Measurements from ENCODE around the gene NBEA. TPM values are rescaled to one million over a fixed set of nuclear protein-coding genes. Genes with fewer than 3 reads are reported as not detected.

NBEA gene
- total RNA-seq, 3 donors from 2014 or later: 3.5 to 27.2 (median 5.2) TPM

- Histone ChIP-seq H3K4me1 (ENCODE audit: low read depth) (no peaks in the 10 kb centered on the region), H3K9me3 (no peaks in the 10 kb centered on the region), H3K36me3 (ENCODE audit: low read depth) (no peaks in the 10 kb centered on the region), H3K4me3 (no peak overlapping the region)
- no peak for ATAC-seq
- DNase-seq: no peak
- intact Hi-C loops (cut with DNase I, micrococcal nuclease): no loop called here
- TF ChIP-seq CTCF (IDR thresholded peaks at IDR 0.05): no peak
Observed at GRCh38 chr13:35518337-35518946, 576.4 kb downstream of the NBEA start.

GRCh38 chr13:35524171-35524570 is 582.1 kb downstream of the NBEA start:
- H3K9me3 ChIP-seq: no peaks in the 10 kb centered on the region
- H3K4me3 ChIP-seq: no peak overlapping the region
- no peaks in the 10 kb centered on the region for H3K4me1 ChIP-seq (ENCODE audit: low read depth)
- no peak for ATAC-seq
- no peak for DNase-seq
- TF ChIP-seq CTCF (IDR thresholded peaks at IDR 0.05): no peak
- H3K36me3 ChIP-seq (ENCODE audit: low read depth): no peaks in the 10 kb centered on the region
- intact Hi-C loops (cut with DNase I, micrococcal nuclease): no loop called here

- DNase-seq (no peak), ATAC-seq (no peak)
- no peaks in the 10 kb centered on the region for H3K4me1 ChIP-seq (ENCODE audit: low read depth)
- no peak overlapping the region for H3K4me3 ChIP-seq
- TF ChIP-seq CTCF (IDR thresholded peaks at IDR 0.05): no peak
- intact Hi-C loops (cut with DNase I, micrococcal nuclease): no loop called here
- no peaks in the 10 kb centered on the region for H3K36me3 ChIP-seq (ENCODE audit: low read depth)
- no peaks in the 10 kb centered on the region for H3K9me3 ChIP-seq
Observed at GRCh38 chr13:35526577-35526976, 584.5 kb downstream of the NBEA start.

- no peaks in the 10 kb centered on the region for H3K9me3 ChIP-seq
- no peak for TF ChIP-seq CTCF (IDR thresholded peaks at IDR 0.05)
- H3K36me3 ChIP-seq (ENCODE audit: low read depth): no peaks in the 10 kb centered on the region
- DNase-seq: no peak
- ATAC-seq: no peak
- H3K4me1 ChIP-seq (ENCODE audit: low read depth): no peaks in the 10 kb centered on the region
- no peak overlapping the region for H3K4me3 ChIP-seq
- intact Hi-C loops (cut with DNase I, micrococcal nuclease): no loop called here
Observed at GRCh38 chr13:35527451-35527850, 585.4 kb downstream of the NBEA start.

GRCh38 chr13:35530147-35530546 is 588.1 kb downstream of the NBEA start:
- Histone ChIP-seq H3K36me3 (ENCODE audit: low read depth) (no peaks in the 10 kb centered on the region), H3K9me3 (no peaks in the 10 kb centered on the region), H3K4me3 (no peak overlapping the region), H3K4me1 (ENCODE audit: low read depth) (no peaks in the 10 kb centered on the region)
- intact Hi-C loops (cut with DNase I, micrococcal nuclease): no loop called here
- no peak for DNase-seq
- ATAC-seq: no peak
- TF ChIP-seq CTCF (IDR thresholded peaks at IDR 0.05): no peak

GRCh38 chr13:35530581-35530980 is 588.5 kb downstream of the NBEA start:
- TF ChIP-seq CTCF (IDR thresholded peaks at IDR 0.05): no peak
- Histone ChIP-seq H3K4me3 (no peak overlapping the region), H3K36me3 (ENCODE audit: low read depth) (no peaks in the 10 kb centered on the region), H3K4me1 (ENCODE audit: low read depth) (no peaks in the 10 kb centered on the region), H3K9me3 (no peaks in the 10 kb centered on the region)
- DNase-seq: no peak
- ATAC-seq: no peak
- intact Hi-C loops (cut with DNase I, micrococcal nuclease): no loop called here
